Pericardium fibroblast (primary cell): Measurements from ENCODE around the gene LNX1. TPM values are rescaled to one million over a fixed set of nuclear protein-coding genes. Genes with fewer than 3 reads are reported as not detected.

ENCODE experiments used
- total RNA-seq: library from RNA; depleted of rRNA; stranded (reverse); fragments of >200 nt; gene quantifications from 2 replicates; pipeline ENCODE4 v1.2.3, GENCODE V29; 2015

LNX1 gene
- total RNA-seq: 3.9 and 4.7 TPM in 2 replicates

GRCh38 chr4:53591372-53591892 lies at the start of gene LNX1:
Gene LNX1, minus strand, starts transcription at chr4:53591486. Its CDS starts 17,484 bp downstream, at chr4:53574002.

Other genes starting within 250 kb of the LNX1 start
- gene SCFD2, start 225.4 kb downstream of the LNX1 start, total RNA-seq: 8.5 and 13.2 TPM in 2 replicates
- gene FIP1L1, start 213.8 kb downstream of the LNX1 start, total RNA-seq: 30.9 and 41.3 TPM in 2 replicates